ENCODE measurements around the gene BCKDHA.

- TF ChIP-seq CTCF (IDR thresholded peaks at IDR 0.05; ENCODE audit: low read length) (no peak), EZH2phosphoT487 (IDR thresholded peaks at IDR 0.05; ENCODE audit: low read length) (no peak)
These were observed 45.4 kb upstream of the BCKDHA start for GRCh38 chr19:41352279-41352608.

All from MM.1S (cell line).